ENCODE data around the gene KRTAP15-1. TPM values are rescaled to one million over a fixed set of nuclear protein-coding genes. Genes with fewer than 3 reads are reported as not detected.

Gene KRTAP15-1
- total RNA-seq, 1 donor from 2014 or later: not detected

GRCh38 chr21:30486180-30486579 lies 46.1 kb downstream of the KRTAP15-1 start:
- DNase-seq (ENCODE audit: low read depth): no peak
- TF ChIP-seq CTCF (conservative IDR thresholded peaks at IDR 0.05; ENCODE audit: low read depth, low read length): no peak
- H3K4me3 ChIP-seq (ENCODE audit: low read depth, low read length): no peak overlapping the region

- H3K4me3 ChIP-seq (ENCODE audit: low read depth, low read length): no peak within 1 kb of the TSS
- DNase-seq (ENCODE audit: low read depth): no peak
- TF ChIP-seq CTCF (conservative IDR thresholded peaks at IDR 0.05; ENCODE audit: low read depth, low read length): no peak
These were observed 47.3 kb downstream of the KRTAP15-1 start, which contains the start of gene KRTAP19-2 for GRCh38 chr21:30487336-30487735. Gene KRTAP19-2 (minus strand): TSS chr21:30487436. CDS start chr21:30487348, 88 bp downstream.

Other genes starting within 250 kb of the KRTAP15-1 start
- gene CLDN8, start 224.2 kb upstream of the KRTAP15-1 start, total RNA-seq: not detected in 2 replicates
- not detected in 2 replicates for gene KRTAP24-1, start 157.3 kb upstream of the KRTAP15-1 start, total RNA-seq
- gene KRTAP25-1, start 150.8 kb upstream of the KRTAP15-1 start, total RNA-seq: not detected in 2 replicates
- gene KRTAP26-1, start 120.0 kb upstream of the KRTAP15-1 start, total RNA-seq: not detected in 2 replicates
- not detected in 2 replicates for gene KRTAP27-1, start 102.6 kb upstream of the KRTAP15-1 start, total RNA-seq
- not detected in 2 replicates for gene KRTAP23-1, start 91.7 kb upstream of the KRTAP15-1 start, total RNA-seq
- not detected in 2 replicates for gene KRTAP13-2, start 68.0 kb upstream of the KRTAP15-1 start, total RNA-seq
- not detected in 2 replicates for gene KRTAP13-1, start 44.2 kb upstream of the KRTAP15-1 start, total RNA-seq
- gene KRTAP13-3, start 14.3 kb upstream of the KRTAP15-1 start, total RNA-seq: not detected in 2 replicates
- not detected in 2 replicates for gene KRTAP13-4, start 10.1 kb upstream of the KRTAP15-1 start, total RNA-seq
- gene KRTAP19-1, start 40.1 kb downstream of the KRTAP15-1 start, total RNA-seq: not detected in 2 replicates
- not detected in 2 replicates for gene KRTAP19-2, start 47.2 kb downstream of the KRTAP15-1 start, total RNA-seq
- not detected in 2 replicates for gene KRTAP19-3, start 51.7 kb downstream of the KRTAP15-1 start, total RNA-seq
- gene KRTAP19-4, start 56.9 kb downstream of the KRTAP15-1 start, total RNA-seq: not detected in 2 replicates
- not detected in 2 replicates for gene KRTAP19-5, start 61.9 kb downstream of the KRTAP15-1 start, total RNA-seq
- not detected in 2 replicates for gene KRTAP19-6, start 101.6 kb downstream of the KRTAP15-1 start, total RNA-seq
- gene KRTAP19-7, start 121.0 kb downstream of the KRTAP15-1 start, total RNA-seq: not detected in 2 replicates
- not detected in 2 replicates for gene KRTAP22-2, start 150.1 kb downstream of the KRTAP15-1 start, total RNA-seq
- not detected in 2 replicates for gene KRTAP6-3, start 152.2 kb downstream of the KRTAP15-1 start, total RNA-seq
- not detected in 2 replicates for gene KRTAP6-2, start 158.6 kb downstream of the KRTAP15-1 start, total RNA-seq
- not detected in 2 replicates for gene KRTAP22-1, start 160.8 kb downstream of the KRTAP15-1 start, total RNA-seq
- not detected in 2 replicates for gene KRTAP6-1, start 173.7 kb downstream of the KRTAP15-1 start, total RNA-seq
- not detected in 2 replicates for gene KRTAP20-1, start 176.2 kb downstream of the KRTAP15-1 start, total RNA-seq
- gene KRTAP20-4, start 180.4 kb downstream of the KRTAP15-1 start, total RNA-seq: not detected in 2 replicates
- not detected in 2 replicates for gene KRTAP20-2, start 194.9 kb downstream of the KRTAP15-1 start, total RNA-seq
- not detected in 2 replicates for gene KRTAP20-3, start 202.6 kb downstream of the KRTAP15-1 start, total RNA-seq